ENCODE measurements around the gene WNT2B. TPM values are rescaled to one million over a fixed set of nuclear protein-coding genes. Genes with fewer than 3 reads are reported as not detected.

Gene WNT2B
- total RNA-seq, 1 experiment from 2014 or later, result 0.68 TPM

- no peaks in the 10 kb centered on the region for H3K9me3 Mint-ChIP-seq
- Histone ChIP-seq H4K91ac (ENCODE audit: insufficient read length, low read depth, low read length) (no peak overlapping the region), H4K5ac (ENCODE audit: insufficient read length, low read depth, low read length) (no peak overlapping the region), H3T11ph (ENCODE audit: low read length) (no peak overlapping the region), H4K8ac (replicated peaks; ENCODE audit: insufficient read length, low read depth, low read length) (no peak overlapping the region), H3K4me2 (ENCODE audit: insufficient read depth, insufficient read length, low read length) (no peak overlapping the region), H3K14ac (ENCODE audit: insufficient read depth, low read length) (no peak overlapping the region), H2BK12ac (ENCODE audit: insufficient read length, low read depth, low read length) (no peak overlapping the region), H3K79me1 (ENCODE audit: insufficient read depth, low read depth, low read length, poor library complexity, severe bottlenecking) (no peaks in the 10 kb centered on the region), H4K20me1 (ENCODE audit: control insufficient read depth, insufficient read depth, insufficient read length) (no peaks in the 10 kb centered on the region), H2AFZ (ENCODE audit: low read length) (no peak overlapping the region), H2AK5ac (ENCODE audit: insufficient read length, low read length) (no peak overlapping the region), H3K4me1 (ENCODE audit: insufficient read depth, low read length) (no peaks in the 10 kb centered on the region; the same call in 1 of the 2 replicates), H2BK5ac (ENCODE audit: insufficient read length, low read length) (no peak overlapping the region), H3K27me3 (ENCODE audit: insufficient read depth, low read length) (no peaks in the 10 kb centered on the region), H3K18ac (ENCODE audit: insufficient read length, low read depth, low read length) (no peak overlapping the region), H3K56ac (ENCODE audit: insufficient read length, low read depth, low read length) (no peak overlapping the region), H3K23me2 (ENCODE audit: insufficient read length, low read depth, low read length, poor library complexity, severe bottlenecking) (no peaks in the 10 kb centered on the region), H2BK120ac (ENCODE audit: low read depth, low read length, poor library complexity, severe bottlenecking) (no peak overlapping the region), H3K9me3 (ENCODE audit: control insufficient read depth, low read depth, low read length) (no peaks in the 10 kb centered on the region), H3K23ac (ENCODE audit: insufficient read length, low read depth, low read length) (no peak overlapping the region), H2BK15ac (ENCODE audit: low read depth, low read length) (no peak overlapping the region), H3K79me2 (ENCODE audit: insufficient read depth, low read length) (no peaks in the 10 kb centered on the region), H3K4ac (ENCODE audit: low read depth, low read length) (no peak overlapping the region), H3K9ac (ENCODE audit: extremely low read depth, insufficient read length, low read length) (no peak overlapping the region), H2BK20ac (ENCODE audit: low read depth, low read length, poor library complexity, severe bottlenecking) (no peak overlapping the region), H3K27ac (ENCODE audit: insufficient read length, low read depth, low read length) (no peak overlapping the region)
- DNase-seq, result no peak
- H3K4me1 Mint-ChIP-seq, result peaks cover 10% of the 10 kb centered on the region in 2 experiments
- 0 out of 7 replicates have a peak, but pooled peaks cover 0 to 4% (median 0%) of the 10 kb centered on the region in 3 experiments for H3K36me3 Mint-ChIP-seq (ENCODE audit: insufficient read depth in 1 of 3, low read depth in 3 of 3)
- H3K4me3 Mint-ChIP-seq, result no peak overlapping the region
- no peak overlapping the region for H3K27ac Mint-ChIP-seq
- no CpG with 5 or more reads among the region's 4 CpGs for WGBS (ENCODE audit: extremely low coverage, insufficient read length, low lambda C conversion rate)
- no peaks in the 10 kb centered on the region for H3K27me3 Mint-ChIP-seq (ENCODE audit: low read depth)
- no peak for TF ChIP-seq CTCF (conservative IDR thresholded peaks at IDR 0.05)
These were observed 23.3 kb downstream of the WNT2B start for GRCh38 chr1:112532064-112532463.
